Ectodermal cell (in vitro differentiated cells): ENCODE measurements around the gene ROBO1.
A peak's percentile ranks its signal among the peaks of the same experiment; 100 is the strongest.

Experiments
- H3K27ac ChIP-seq: 2 replicates; pipeline ENCODE4 v1.7.0; 2013; ENCODE audit warnings: mild to moderate bottlenecking, low read depth, low read length; ENCODE audit not compliant: insufficient read depth, poor library complexity, severe bottlenecking
- H3K27me3 ChIP-seq: 2 replicates; pipeline ENCODE4 v1.7.0; 2013; ENCODE audit warnings: mild to moderate bottlenecking, low read length; ENCODE audit not compliant: insufficient read depth, control insufficient read depth, poor library complexity, severe bottlenecking
- H3K36me3 ChIP-seq: one replicate; pipeline ENCODE4 v1.7.0; 2013; ENCODE audit warnings: low read length; ENCODE audit not compliant: control insufficient read depth, insufficient read depth
- H3K4me1 ChIP-seq: one replicate; pipeline ENCODE4 v1.7.0; 2013; ENCODE audit warnings: low read length; ENCODE audit not compliant: control insufficient read depth, insufficient read depth
- H3K4me3 ChIP-seq: 2 replicates; pipeline ENCODE4 v1.7.0; 2013; ENCODE audit warnings: low read depth, low read length, control low read depth; ENCODE audit not compliant: insufficient read depth
- H3K9me3 ChIP-seq: 2 replicates; pipeline ENCODE4 v1.7.0; 2013; ENCODE audit warnings: mild to moderate bottlenecking, low read length, moderate library complexity; ENCODE audit not compliant: control insufficient read depth
- WGBS, 2 experiments: methylation state at CpG; one replicate each; pipeline ENCODE4 v1.1.7; 2013; ENCODE audit warnings: missing lambda C conversion rate in 2 of 2; 5-methylcytosine and 5-hydroxymethylcytosine counted together

ROBO1 gene

DNA sequence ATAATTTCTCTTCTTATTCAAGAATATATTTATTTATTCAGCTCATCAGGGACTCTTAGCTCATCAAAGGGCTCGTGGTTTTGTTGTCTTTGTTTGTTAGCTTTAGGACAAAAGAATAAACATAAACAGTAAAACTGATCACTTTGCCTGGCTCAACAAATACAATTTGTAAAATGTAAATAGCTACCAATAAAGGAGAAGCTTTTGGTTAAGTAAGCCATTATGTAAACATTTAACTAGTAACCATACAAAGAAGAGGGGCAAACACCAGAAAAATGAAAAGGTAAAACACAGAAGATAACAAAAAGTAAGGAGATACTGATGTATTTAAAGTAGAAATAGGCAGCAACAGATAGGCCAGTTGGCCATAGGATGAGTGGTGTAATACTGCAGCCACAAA is 761.7 kb downstream of the ROBO1 start:
- Histone ChIP-seq H3K27me3 (no peaks in the 10 kb centered on the region), H3K4me1 (peaks cover 6% of the 10 kb centered on the region), H3K27ac (no peak overlapping the region), H3K4me3 (no peak overlapping the region), H3K36me3 (no peaks in the 10 kb centered on the region), H3K9me3 (no peaks in the 10 kb centered on the region)
- WGBS, 2 experiments, result no CpG with 5 or more reads among the region's 1 CpG

- Histone ChIP-seq H3K4me3 (no peak overlapping the region), H3K27me3 (no peaks in the 10 kb centered on the region), H3K4me1 (peaks cover 6% of the 10 kb centered on the region), H3K9me3 (no peaks in the 10 kb centered on the region), H3K27ac (no peak overlapping the region), H3K36me3 (no peaks in the 10 kb centered on the region)
- WGBS, 2 experiments, result 79 to 87% methylated on average over 6 of the region's 6 CpGs
These were observed 762.7 kb downstream of the ROBO1 start for GRCh38 chr3:79005084-79005483.

GRCh38 chr3:79003994-79004393 is 763.8 kb downstream of the ROBO1 start:
- no peaks in the 10 kb centered on the region for H3K27me3 ChIP-seq
- peaks cover 6% of the 10 kb centered on the region for H3K4me1 ChIP-seq
- H3K27ac ChIP-seq, result no peak overlapping the region
- no CpG with 5 or more reads among the region's 1 CpG for WGBS, 2 experiments
- no peaks in the 10 kb centered on the region for H3K36me3 ChIP-seq
- no peak overlapping the region for H3K4me3 ChIP-seq
- H3K9me3 ChIP-seq, result no peaks in the 10 kb centered on the region

GRCh38 chr3:79002465-79003372 is 765.1 kb downstream of the ROBO1 start:
- WGBS, 2 experiments, result 60 to 73% methylated on average over 2 to 4 of the region's 4 CpGs
- Histone ChIP-seq H3K27me3 (no peaks in the 10 kb centered on the region), H3K36me3 (no peaks in the 10 kb centered on the region), H3K27ac (no peak overlapping the region), H3K4me3 (no peak overlapping the region), H3K4me1 (peaks cover 6% of the 10 kb centered on the region), H3K9me3 (no peaks in the 10 kb centered on the region)

GRCh38 chr3:79001255-79001654 is 766.5 kb downstream of the ROBO1 start:
- 100% methylated on average over 3 of the region's 3 CpGs for WGBS, 2 experiments
- Histone ChIP-seq H3K27me3 (no peaks in the 10 kb centered on the region), H3K4me3 (no peak overlapping the region), H3K36me3 (no peaks in the 10 kb centered on the region), H3K4me1 (peaks cover 6% of the 10 kb centered on the region), H3K27ac (no peak overlapping the region), H3K9me3 (no peaks in the 10 kb centered on the region)

DNA sequence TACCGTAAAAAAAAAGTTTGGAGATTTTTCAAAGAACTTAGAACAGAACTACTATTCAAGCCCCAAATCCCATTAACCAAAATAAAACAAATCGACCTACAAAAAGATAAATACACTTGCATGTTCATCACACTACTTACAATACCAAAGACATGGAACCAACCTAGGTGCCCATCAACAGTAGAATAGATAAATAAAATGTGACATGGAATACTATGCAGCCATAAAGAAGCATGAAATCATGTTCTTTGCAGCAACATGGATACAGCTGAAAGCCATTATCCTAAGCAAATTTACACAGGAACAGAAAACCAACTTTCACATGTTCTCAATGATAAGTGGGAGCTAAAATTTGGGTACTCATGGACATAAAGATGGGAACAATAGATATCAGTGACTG is 768.7 kb downstream of the ROBO1 start:
- Histone ChIP-seq H3K27ac (no peak overlapping the region), H3K4me1 (peaks cover 6% of the 10 kb centered on the region), H3K27me3 (no peaks in the 10 kb centered on the region), H3K9me3 (no peaks in the 10 kb centered on the region), H3K36me3 (no peaks in the 10 kb centered on the region), H3K4me3 (no peak overlapping the region)
- WGBS, 2 experiments, result 96 to 100% methylated on average over 1 to 2 of the region's 2 CpGs

- WGBS, 2 experiments, result 92 to 95% methylated on average over 5 of the region's 5 CpGs
- H3K27ac ChIP-seq, result no peak overlapping the region
- no peaks in the 10 kb centered on the region for H3K36me3 ChIP-seq
- H3K4me1 ChIP-seq, result no peaks in the 10 kb centered on the region
- no peak overlapping the region for H3K4me3 ChIP-seq
- no peaks in the 10 kb centered on the region for H3K27me3 ChIP-seq
- H3K9me3 ChIP-seq, result no peaks in the 10 kb centered on the region
These were observed 772.7 kb downstream of the ROBO1 start for GRCh38 chr3:78995087-78995486.

DNA sequence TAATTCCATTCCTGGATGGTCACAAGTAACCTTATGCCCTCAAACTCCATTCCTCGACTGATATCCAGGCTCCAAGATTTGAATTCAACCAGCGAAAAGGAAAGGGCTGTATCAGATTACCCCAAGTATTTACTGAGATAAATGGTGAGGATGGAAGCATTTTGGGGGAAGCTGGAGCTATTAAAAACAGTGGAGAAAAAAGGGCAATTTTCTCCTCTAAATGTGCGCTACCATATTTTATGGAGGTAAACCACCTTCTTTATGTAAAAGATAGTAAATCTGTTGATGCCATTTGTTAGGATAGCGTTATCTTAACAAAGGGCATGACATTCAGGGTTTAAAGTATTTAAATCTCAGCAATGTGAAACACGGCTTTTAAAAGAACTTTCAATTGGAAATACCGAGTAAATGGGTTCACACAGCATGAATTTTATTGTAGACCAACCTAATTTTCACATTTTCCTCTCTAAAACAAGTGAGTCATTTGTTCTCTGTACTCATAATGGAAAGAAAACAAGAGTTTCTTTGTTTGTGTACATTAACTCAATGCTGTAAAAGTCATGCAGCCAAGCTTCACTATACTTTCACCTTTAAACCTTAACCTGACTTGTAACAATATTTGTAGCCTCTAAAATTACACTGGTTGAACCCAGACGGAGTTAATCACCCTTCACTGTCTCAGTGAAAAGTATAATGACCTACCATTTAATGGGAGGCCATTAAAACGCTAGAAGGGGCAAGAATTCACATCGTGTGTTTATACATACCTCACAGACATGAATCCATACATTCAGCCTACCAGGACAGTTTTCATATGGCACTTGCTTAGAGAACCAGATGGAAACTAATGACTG is 773.4 kb downstream of the ROBO1 start:
- Histone ChIP-seq H3K27me3 (no peaks in the 10 kb centered on the region), H3K9me3 (no peaks in the 10 kb centered on the region), H3K4me3 (peak overlapping the region; percentile 11), H3K4me1 (no peaks in the 10 kb centered on the region), H3K36me3 (no peaks in the 10 kb centered on the region), H3K27ac (peak overlapping the region; percentile 30)
- WGBS, 2 experiments, result 38 to 44% methylated on average over 9 of the region's 9 CpGs

DNA sequence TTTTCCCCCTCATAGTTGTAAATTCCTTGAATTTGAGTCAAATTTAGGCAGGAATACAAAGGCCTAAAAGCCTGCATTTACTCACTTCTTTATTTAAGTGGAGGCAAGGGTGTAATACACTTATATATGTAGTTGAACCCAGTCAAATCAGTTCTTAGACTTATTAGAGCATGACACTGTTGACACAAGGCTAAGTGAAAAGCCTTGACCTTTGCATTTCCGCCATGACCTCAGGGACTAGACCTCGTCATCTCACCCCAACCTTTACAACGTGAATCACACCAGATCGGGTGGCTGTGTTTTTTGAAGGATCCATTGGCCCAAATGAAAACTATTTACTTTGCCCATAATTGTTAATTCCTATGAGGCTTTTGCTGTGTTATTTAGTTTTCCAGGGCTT is 774.4 kb downstream of the ROBO1 start:
- H3K27ac ChIP-seq, result no peak overlapping the region
- no peaks in the 10 kb centered on the region for H3K4me1 ChIP-seq
- H3K4me3 ChIP-seq, result no peak overlapping the region
- no peaks in the 10 kb centered on the region for H3K36me3 ChIP-seq
- WGBS, 2 experiments, result 84 to 92% methylated on average over 4 of the region's 4 CpGs
- no peaks in the 10 kb centered on the region for H3K27me3 ChIP-seq
- H3K9me3 ChIP-seq, result no peaks in the 10 kb centered on the region

- no peak overlapping the region for H3K27ac ChIP-seq
- H3K4me1 ChIP-seq, result no peaks in the 10 kb centered on the region
- no peaks in the 10 kb centered on the region for H3K27me3 ChIP-seq
- WGBS, 2 experiments, result 95 to 97% methylated on average over 3 of the region's 3 CpGs
- no peaks in the 10 kb centered on the region for H3K9me3 ChIP-seq
- no peaks in the 10 kb centered on the region for H3K36me3 ChIP-seq
- H3K4me3 ChIP-seq, result no peak overlapping the region
These were observed 775.0 kb downstream of the ROBO1 start for GRCh38 chr3:78992830-78993229.
